ENCODE results near the gene TBL1X. TPM values are rescaled to one million over a fixed set of nuclear protein-coding genes. Genes with fewer than 3 reads are reported as not detected.

The TBL1X gene
- total and polyA plus RNA-seq, 2 donors (not counting 3 experiments of a cell fraction or from before 2014, with no cell fraction given) = 8.7 to 25.3 TPM

DNA sequence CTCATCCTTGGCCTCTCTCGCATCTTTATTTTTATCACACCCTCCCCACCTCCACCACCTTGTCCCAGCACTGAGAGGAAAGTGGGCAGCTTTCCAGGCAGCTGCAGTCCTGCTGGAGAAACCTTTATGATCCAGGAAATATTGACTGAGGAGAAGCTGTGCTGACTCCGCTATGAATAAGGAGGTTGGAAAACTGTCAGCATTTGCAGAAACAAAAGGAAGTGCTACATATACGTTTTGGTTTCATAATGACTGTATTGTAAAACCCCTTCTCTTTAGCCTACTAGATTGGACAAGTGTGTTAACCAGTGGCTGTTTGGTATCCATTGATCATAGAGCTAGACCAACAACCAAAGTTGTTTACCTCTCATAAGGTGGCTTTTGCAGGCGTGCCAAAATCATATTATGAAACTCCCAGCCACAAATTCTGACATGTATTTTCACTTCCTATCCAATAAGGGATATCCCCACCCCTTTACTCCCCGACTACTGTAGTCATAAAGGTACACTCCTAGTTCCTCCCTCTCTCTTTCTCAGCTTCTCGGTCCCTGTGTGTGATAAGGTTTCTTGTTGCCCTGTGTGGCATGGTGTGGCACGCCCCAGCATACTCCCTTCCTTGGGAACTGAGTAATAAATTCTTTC, 212.4 kb downstream of the TBL1X start:
- CTCF ChIA-PET = interaction anchor here (1.2 kb wide), 1 partner anchor 93 kb away, joined by 3 read pairs; no protein-coding TSS in a partner anchor
- dilution Hi-C loops (cut with MboI; ENCODE audit: extremely low pct_ligation_motif_present, low sequenced_read_pairs) (no loop called here), intact Hi-C loops (cut with micrococcal nuclease) (loop anchor here (5.0 kb wide), 1 partner anchor 335 kb away; no protein-coding TSS in a partner anchor)

More for the DNA sequence above, 212.4 kb downstream of the TBL1X start:
- H3K4me3 ChIP-seq (replicated peaks in 1 of 3; ENCODE audit: insufficient read depth in 1 of 3, low read depth in 1 of 3, low read length in 3 of 3) = no peak overlapping the region
- H3K27me3 ChIP-seq (ENCODE audit: control insufficient read depth in 2 of 2, insufficient read depth in 2 of 2, low read length in 2 of 2) = no peaks in the 10 kb centered on the region
- DNase-seq (ENCODE audit: low read depth, low spot score) = peak; percentile 87
- peak overlapping the region; percentile 31 for H3K27ac ChIP-seq (ENCODE audit: insufficient read depth, low read depth, low read length)
- no peaks in the 10 kb centered on the region for H3K9me1 ChIP-seq (replicated peaks; ENCODE audit: control insufficient read depth, extremely low read depth, insufficient read depth, low read length)
- FAIRE-seq = peak; percentile 88
- no peak overlapping the region for H2AFZ ChIP-seq (ENCODE audit: low read depth, low read length)
- H3K79me2 ChIP-seq (ENCODE audit: control insufficient read depth, insufficient read depth, low read length) = no peaks in the 10 kb centered on the region
- POLR2A ChIA-PET = no interaction called here
- BruUV-seq (replicated peaks) = no TSS peak
- H3K9ac ChIP-seq (replicated peaks; ENCODE audit: extremely low read depth, insufficient read depth, low read length) = peak overlapping the region; percentile 33
- H3K4me1 ChIP-seq (ENCODE audit: control insufficient read depth, extremely low read depth, insufficient read depth, low read length) = peaks cover 6% of the 10 kb centered on the region
- H3K4me2 ChIP-seq (ENCODE audit: insufficient read depth, low read length) = peak overlapping the region; percentile 52
- no peaks in the 10 kb centered on the region for H3K9me3 ChIP-seq (replicated peaks; ENCODE audit: control insufficient read depth, insufficient read depth, low read length)
- no peaks in the 10 kb centered on the region for H4K20me1 ChIP-seq (replicated peaks; ENCODE audit: control insufficient read depth, extremely low read depth, insufficient read depth, low read length)
- TF ChIP-seq POLR2A (IDR thresholded peaks at IDR 0.05; ENCODE audit: low read depth, low read length) = no peak
- no peak for TF ChIP-seq POLR2AphosphoS5 (IDR thresholded peaks at IDR 0.05; ENCODE audit: insufficient read depth, low read depth, low read length)
- TF ChIP-seq GATA2 (IDR thresholded peaks at IDR 0.05; ENCODE audit: insufficient read depth, insufficient read length, low read depth, low read length) = no peak
- TF ChIP-seq, protein P1, sequence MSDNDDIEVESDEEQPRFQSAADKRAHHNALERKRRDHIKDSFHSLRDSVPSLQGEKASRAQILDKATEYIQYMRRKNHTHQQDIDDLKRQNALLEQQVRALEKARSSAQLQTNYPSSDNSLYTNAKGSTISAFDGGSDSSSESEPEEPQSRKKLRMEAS (IDR thresholded peaks at IDR 0.05; ENCODE audit: insufficient read depth, insufficient read length) = no peak
- TF ChIP-seq EZH2 (IDR thresholded peaks at IDR 0.05; ENCODE audit: borderline replicate concordance, low read depth, low read length, severe bottlenecking) = no peak
- TF ChIP-seq MYC (IDR thresholded peaks at IDR 0.05; ENCODE audit: low read depth, low read length) = no peak
- TF ChIP-seq, protein P2, sequence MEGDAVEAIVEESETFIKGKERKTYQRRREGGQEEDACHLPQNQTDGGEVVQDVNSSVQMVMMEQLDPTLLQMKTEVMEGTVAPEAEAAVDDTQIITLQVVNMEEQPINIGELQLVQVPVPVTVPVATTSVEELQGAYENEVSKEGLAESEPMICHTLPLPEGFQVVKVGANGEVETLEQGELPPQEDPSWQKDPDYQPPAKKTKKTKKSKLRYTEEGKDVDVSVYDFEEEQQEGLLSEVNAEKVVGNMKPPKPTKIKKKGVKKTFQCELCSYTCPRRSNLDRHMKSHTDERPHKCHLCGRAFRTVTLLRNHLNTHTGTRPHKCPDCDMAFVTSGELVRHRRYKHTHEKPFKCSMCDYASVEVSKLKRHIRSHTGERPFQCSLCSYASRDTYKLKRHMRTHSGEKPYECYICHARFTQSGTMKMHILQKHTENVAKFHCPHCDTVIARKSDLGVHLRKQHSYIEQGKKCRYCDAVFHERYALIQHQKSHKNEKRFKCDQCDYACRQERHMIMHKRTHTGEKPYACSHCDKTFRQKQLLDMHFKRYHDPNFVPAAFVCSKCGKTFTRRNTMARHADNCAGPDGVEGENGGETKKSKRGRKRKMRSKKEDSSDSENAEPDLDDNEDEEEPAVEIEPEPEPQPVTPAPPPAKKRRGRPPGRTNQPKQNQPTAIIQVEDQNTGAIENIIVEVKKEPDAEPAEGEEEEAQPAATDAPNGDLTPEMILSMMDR (IDR thresholded peaks at IDR 0.05; ENCODE audit: extremely low read depth in 1 of 2, insufficient read depth in 1 of 2, low read depth in 1 of 2, low read length in 2 of 2) = no peak
- TF ChIP-seq FOS (IDR thresholded peaks at IDR 0.05; ENCODE audit: borderline replicate concordance, insufficient read depth, low read length) = no peak
- TF ChIP-seq JUN (IDR thresholded peaks at IDR 0.05; ENCODE audit: borderline replicate concordance, insufficient read depth, insufficient read length, low read depth) = no peak
- H3K36me3 ChIP-seq (ENCODE audit: control insufficient read depth in 2 of 2, extremely low read depth in 1 of 2, insufficient read depth in 2 of 2, low read length in 2 of 2) = no peaks in the 10 kb centered on the region

All from endothelial cell of umbilical vein (primary cell).